Measurements from ENCODE around the gene DLST.

Gene DLST

DNA sequence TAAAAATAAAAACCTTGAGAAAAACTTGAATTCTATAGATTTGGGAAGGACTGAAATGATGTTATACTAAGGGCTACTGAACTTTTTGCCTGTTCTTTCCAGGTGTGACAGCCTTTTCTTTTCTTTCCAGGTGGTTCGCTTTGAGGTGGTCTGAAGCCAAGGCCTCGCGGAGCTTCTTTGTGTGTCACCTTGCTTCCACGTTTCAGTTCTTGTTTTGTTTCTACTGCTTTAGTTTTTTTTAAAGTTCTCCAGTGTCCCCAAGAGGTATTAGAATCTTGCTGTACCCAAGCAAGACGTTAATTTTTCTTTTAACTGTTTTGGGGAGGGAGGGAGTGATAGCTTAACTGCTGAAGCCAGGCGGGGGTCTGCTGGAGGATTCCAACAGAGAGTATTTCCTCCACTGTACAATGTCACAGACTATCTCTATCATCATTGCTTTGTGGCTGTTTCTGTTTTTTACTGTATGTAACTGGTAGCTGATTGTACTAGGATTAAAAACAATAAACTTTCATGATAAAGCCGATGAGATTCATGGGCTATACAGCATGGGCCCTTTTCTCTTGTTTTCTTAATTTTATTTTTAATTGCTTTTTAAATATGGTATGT lies 46.0 kb upstream of the DLST start:
- Histone ChIP-seq H3K79me2 (ENCODE audit: insufficient read depth, low read length) (no peaks in the 10 kb centered on the region), H4K20me1 (ENCODE audit: insufficient read depth, low read length) (no peaks in the 10 kb centered on the region), H3K9me2 (ENCODE audit: low read depth, low read length) (no peaks in the 10 kb centered on the region), H3K27me3 (ENCODE audit: insufficient read depth, low read length) (no peaks in the 10 kb centered on the region), H3F3A (ENCODE audit: insufficient read depth, low read length) (no peaks in the 10 kb centered on the region), H3K27ac (ENCODE audit: low read depth, low read length, poor library complexity, severe bottlenecking) (no peak overlapping the region), H3K4me2 (ENCODE audit: low read length) (no peak overlapping the region), H3K9me3 (ENCODE audit: low read length) (no peaks in the 10 kb centered on the region), H3K4me1 (ENCODE audit: insufficient read depth, low read length, severe bottlenecking) (peaks cover 21% of the 10 kb centered on the region), H3K36me3 (ENCODE audit: insufficient read depth, low read length) (peaks cover 33% of the 10 kb centered on the region), H2AFZ (ENCODE audit: low read length) (no peak overlapping the region), H3K4me3 (ENCODE audit: low read depth, low read length, poor library complexity, severe bottlenecking) (no peak overlapping the region), H3K9ac (ENCODE audit: low read length) (no peak overlapping the region)
- TF ChIP-seq EZH2 (IDR thresholded peaks at IDR 0.05; ENCODE audit: borderline replicate concordance, low read length): no peak
- TF ChIP-seq, protein P1, sequence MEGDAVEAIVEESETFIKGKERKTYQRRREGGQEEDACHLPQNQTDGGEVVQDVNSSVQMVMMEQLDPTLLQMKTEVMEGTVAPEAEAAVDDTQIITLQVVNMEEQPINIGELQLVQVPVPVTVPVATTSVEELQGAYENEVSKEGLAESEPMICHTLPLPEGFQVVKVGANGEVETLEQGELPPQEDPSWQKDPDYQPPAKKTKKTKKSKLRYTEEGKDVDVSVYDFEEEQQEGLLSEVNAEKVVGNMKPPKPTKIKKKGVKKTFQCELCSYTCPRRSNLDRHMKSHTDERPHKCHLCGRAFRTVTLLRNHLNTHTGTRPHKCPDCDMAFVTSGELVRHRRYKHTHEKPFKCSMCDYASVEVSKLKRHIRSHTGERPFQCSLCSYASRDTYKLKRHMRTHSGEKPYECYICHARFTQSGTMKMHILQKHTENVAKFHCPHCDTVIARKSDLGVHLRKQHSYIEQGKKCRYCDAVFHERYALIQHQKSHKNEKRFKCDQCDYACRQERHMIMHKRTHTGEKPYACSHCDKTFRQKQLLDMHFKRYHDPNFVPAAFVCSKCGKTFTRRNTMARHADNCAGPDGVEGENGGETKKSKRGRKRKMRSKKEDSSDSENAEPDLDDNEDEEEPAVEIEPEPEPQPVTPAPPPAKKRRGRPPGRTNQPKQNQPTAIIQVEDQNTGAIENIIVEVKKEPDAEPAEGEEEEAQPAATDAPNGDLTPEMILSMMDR (IDR thresholded peaks at IDR 0.05; ENCODE audit: low read length): no peak

DNA sequence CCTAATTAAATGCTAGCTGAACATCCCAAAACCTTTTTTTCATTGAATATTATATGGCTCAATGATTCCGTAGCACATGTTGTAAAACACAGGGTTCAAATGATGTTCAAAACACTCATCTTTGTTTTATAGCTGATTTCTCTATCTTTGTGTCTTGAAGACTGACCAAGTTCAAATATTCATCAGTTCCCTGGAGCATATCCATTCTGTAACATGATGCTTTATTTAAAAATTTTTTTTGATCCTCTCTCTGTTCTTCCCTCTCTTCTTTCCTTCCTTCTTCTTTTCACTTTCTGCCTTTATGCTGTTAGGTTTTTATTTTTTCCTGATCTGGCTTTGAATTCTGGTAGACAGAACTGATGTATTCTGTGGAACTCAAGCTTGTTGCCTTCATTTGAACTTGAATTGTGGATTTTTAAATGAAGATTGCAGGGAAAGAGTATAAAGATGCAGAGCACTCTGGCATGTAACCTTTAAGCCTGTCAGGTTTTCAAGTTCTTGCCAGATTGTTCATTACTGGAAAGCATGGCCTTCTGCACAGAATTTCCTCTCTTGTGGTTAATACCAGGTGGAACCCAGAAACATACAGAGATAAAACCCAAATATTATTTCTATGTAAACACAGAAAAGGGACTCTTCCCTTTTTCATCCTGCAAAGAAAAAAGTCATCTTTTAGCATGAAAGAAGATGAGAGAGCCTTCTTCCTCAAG lies 45.3 kb upstream of the DLST start:
- Histone ChIP-seq H3K9me3 (ENCODE audit: low read length) (no peaks in the 10 kb centered on the region), H3K4me3 (ENCODE audit: low read depth, low read length, poor library complexity, severe bottlenecking) (no peak overlapping the region), H3K4me2 (ENCODE audit: low read length) (no peak overlapping the region), H3K4me1 (ENCODE audit: insufficient read depth, low read length, severe bottlenecking) (peaks cover 27% of the 10 kb centered on the region), H3K27ac (ENCODE audit: low read depth, low read length, poor library complexity, severe bottlenecking) (no peak overlapping the region), H2AFZ (ENCODE audit: low read length) (no peak overlapping the region), H4K20me1 (ENCODE audit: insufficient read depth, low read length) (no peaks in the 10 kb centered on the region), H3K36me3 (ENCODE audit: insufficient read depth, low read length) (peaks cover 32% of the 10 kb centered on the region), H3K79me2 (ENCODE audit: insufficient read depth, low read length) (no peaks in the 10 kb centered on the region), H3K9me2 (ENCODE audit: low read depth, low read length) (no peaks in the 10 kb centered on the region), H3K9ac (ENCODE audit: low read length) (no peak overlapping the region), H3K27me3 (ENCODE audit: insufficient read depth, low read length) (no peaks in the 10 kb centered on the region), H3F3A (ENCODE audit: insufficient read depth, low read length) (no peaks in the 10 kb centered on the region)
- TF ChIP-seq, protein P1 (IDR thresholded peaks at IDR 0.05; ENCODE audit: low read length): no peak
- no peak for TF ChIP-seq EZH2 (IDR thresholded peaks at IDR 0.05; ENCODE audit: borderline replicate concordance, low read length)

DNA sequence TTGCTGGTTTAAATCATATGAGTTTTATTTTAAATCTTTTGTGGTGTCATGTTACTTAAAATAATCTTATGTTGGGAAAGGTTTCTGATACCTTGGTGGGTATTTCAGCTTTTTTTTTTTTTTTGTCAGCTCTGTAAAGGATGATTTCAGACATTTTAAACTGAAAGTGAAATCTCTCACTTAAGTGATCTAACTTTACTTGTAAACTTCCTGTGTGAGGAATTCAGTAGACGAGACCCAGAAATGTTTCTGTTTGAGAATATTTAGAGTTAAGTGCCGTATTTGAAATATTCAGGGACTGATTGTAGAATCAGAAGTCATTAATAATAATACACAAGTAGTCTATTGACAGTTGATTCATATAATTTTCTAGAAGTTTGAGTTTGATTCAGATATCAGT lies 43.5 kb upstream of the DLST start:
- H3K27me3 ChIP-seq (ENCODE audit: insufficient read depth, low read length): no peaks in the 10 kb centered on the region
- no peak overlapping the region for H3K4me3 ChIP-seq (ENCODE audit: low read depth, low read length, poor library complexity, severe bottlenecking)
- peaks cover 32% of the 10 kb centered on the region for H3K4me1 ChIP-seq (ENCODE audit: insufficient read depth, low read length, severe bottlenecking)
- H3F3A ChIP-seq (ENCODE audit: insufficient read depth, low read length): no peaks in the 10 kb centered on the region
- H4K20me1 ChIP-seq (ENCODE audit: insufficient read depth, low read length): no peaks in the 10 kb centered on the region
- no peak overlapping the region for H2AFZ ChIP-seq (ENCODE audit: low read length)
- no peaks in the 10 kb centered on the region for H3K9me2 ChIP-seq (ENCODE audit: low read depth, low read length)
- no peak overlapping the region for H3K27ac ChIP-seq (ENCODE audit: low read depth, low read length, poor library complexity, severe bottlenecking)
- H3K4me2 ChIP-seq (ENCODE audit: low read length): no peak overlapping the region
- no peak overlapping the region for H3K9ac ChIP-seq (ENCODE audit: low read length)
- TF ChIP-seq, protein P1 (IDR thresholded peaks at IDR 0.05; ENCODE audit: low read length): no peak
- TF ChIP-seq EZH2 (IDR thresholded peaks at IDR 0.05; ENCODE audit: borderline replicate concordance, low read length): no peak
- no peaks in the 10 kb centered on the region for H3K79me2 ChIP-seq (ENCODE audit: insufficient read depth, low read length)
- peaks cover 27% of the 10 kb centered on the region; the same call in 1 of the 2 replicates for H3K36me3 ChIP-seq (ENCODE audit: insufficient read depth, low read length)
- H3K9me3 ChIP-seq (ENCODE audit: low read length): no peaks in the 10 kb centered on the region

All from OCI-LY1 (cell line).